ENCODE data around the gene RALGAPA2.
"Not testable (repeated sequence)": the region's sequence is repeated elsewhere in the genome, so short reads cannot be mapped to it uniquely, and the experiment has no call there.

Gene RALGAPA2

GRCh38 chr20:20366876-20367574 is 345.4 kb downstream of the RALGAPA2 start:
- DNase-seq (ENCODE audit: low spot score) = no peak

GRCh38 chr20:20366551-20366875 is 345.9 kb downstream of the RALGAPA2 start:
- no peak for DNase-seq (ENCODE audit: low spot score)

- no peak for DNase-seq (ENCODE audit: low spot score)
These were observed 346.8 kb downstream of the RALGAPA2 start for GRCh38 chr20:20365480-20366161.

GRCh38 chr20:20364593-20365479 is 347.6 kb downstream of the RALGAPA2 start:
- DNase-seq (ENCODE audit: low spot score) = no peak

- DNase-seq (ENCODE audit: low spot score) = no peak
These were observed 348.4 kb downstream of the RALGAPA2 start for GRCh38 chr20:20363799-20364592.

- DNase-seq (ENCODE audit: low spot score) = no peak
These were observed 349.0 kb downstream of the RALGAPA2 start for GRCh38 chr20:20363434-20363798.

- DNase-seq (ENCODE audit: low spot score) = no peak
These were observed 349.5 kb downstream of the RALGAPA2 start for GRCh38 chr20:20362774-20363433.

GRCh38 chr20:20360464-20360863 is 352.0 kb downstream of the RALGAPA2 start:
- DNase-seq (ENCODE audit: low spot score) = peak; percentile 15

- no peak for DNase-seq (ENCODE audit: low spot score)
These were observed 352.8 kb downstream of the RALGAPA2 start for GRCh38 chr20:20359628-20360027.

- DNase-seq (ENCODE audit: low spot score) = no peak
These were observed 353.6 kb downstream of the RALGAPA2 start for GRCh38 chr20:20358801-20359200.

GRCh38 chr20:20355503-20355902 is 356.9 kb downstream of the RALGAPA2 start:
- DNase-seq (ENCODE audit: low spot score) = not testable (repeated sequence)

GRCh38 chr20:20353576-20353975 is 358.9 kb downstream of the RALGAPA2 start:
- no peak for DNase-seq (ENCODE audit: low spot score)

- no peak for DNase-seq (ENCODE audit: low spot score)
These were observed 368.0 kb downstream of the RALGAPA2 start for GRCh38 chr20:20344476-20344875.

GRCh38 chr20:20343932-20344331 is 368.5 kb downstream of the RALGAPA2 start:
- no peak for DNase-seq (ENCODE audit: low spot score)
